GM19099 (cell line): ENCODE measurements around the gene MANSC1.

Source experiments
- POLR2A ChIP-seq: IDR thresholded peaks from 3 replicates; pipeline ENCODE4 v1.6.1; 2011; ENCODE audit warnings: low read depth; ENCODE audit not compliant: insufficient read length; ENCODE audit errors: extremely low read depth

MANSC1 gene

GRCh38 chr12:12350868-12351463 is 924 bp upstream of the MANSC1 start:
- no peak for TF ChIP-seq POLR2A

- TF ChIP-seq POLR2A: no peak
Observed at GRCh38 chr12:12338527-12339168, 11.4 kb downstream of the MANSC1 start.

DNA sequence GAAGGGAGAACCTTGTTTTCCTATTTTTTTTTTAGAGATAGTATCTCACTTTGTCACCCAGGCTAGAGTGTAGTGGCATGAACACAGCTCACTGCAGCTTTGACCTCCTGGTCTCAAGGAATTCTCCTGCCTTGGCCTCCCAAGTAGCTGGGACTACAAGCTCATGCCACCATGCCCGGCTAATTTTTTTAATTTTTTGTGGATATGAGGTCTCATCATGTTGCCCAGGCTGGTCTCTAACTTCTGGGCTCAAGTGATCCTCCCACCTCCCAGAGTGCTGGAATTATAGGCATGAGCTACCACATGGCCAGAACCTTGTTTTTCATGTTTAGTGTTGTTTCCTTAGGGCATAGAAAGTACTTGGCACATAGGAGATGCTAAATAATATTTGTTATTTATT is 13.5 kb downstream of the MANSC1 start:
- TF ChIP-seq POLR2A: no peak

- no peak for TF ChIP-seq POLR2A
Observed at GRCh38 chr12:12336049-12336411, 14.0 kb downstream of the MANSC1 start.

DNA sequence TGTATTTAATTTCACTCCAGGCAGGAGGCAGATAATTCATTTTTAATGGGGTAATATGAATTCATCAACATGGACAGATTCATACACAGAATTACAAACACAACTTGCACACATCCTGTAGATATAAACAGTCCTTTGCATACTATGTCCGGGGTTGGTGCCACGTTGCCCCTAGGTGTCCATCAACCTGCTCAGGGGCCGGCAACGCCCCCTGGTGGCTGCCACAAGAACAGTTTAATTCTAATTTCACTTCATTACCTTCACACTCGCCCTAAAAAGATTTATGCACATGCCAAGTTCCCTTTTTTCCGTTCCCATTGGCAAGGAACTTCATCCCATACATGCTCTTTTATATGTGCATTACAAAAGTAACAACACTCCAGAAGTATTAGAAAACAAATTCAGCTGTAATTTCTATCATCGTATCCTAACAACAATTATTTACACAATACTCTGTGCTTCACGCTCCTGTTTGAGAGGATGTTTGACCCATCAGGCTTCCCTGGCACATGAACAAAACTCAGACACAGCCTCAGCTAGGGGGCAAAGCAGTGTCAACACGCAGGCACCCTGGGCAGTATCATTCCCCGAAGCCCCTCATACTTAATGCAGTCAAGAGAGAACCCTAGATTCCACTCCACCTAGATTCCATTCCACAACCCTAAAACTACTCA is 15.5 kb downstream of the MANSC1 start:
- no peak for TF ChIP-seq POLR2A

DNA sequence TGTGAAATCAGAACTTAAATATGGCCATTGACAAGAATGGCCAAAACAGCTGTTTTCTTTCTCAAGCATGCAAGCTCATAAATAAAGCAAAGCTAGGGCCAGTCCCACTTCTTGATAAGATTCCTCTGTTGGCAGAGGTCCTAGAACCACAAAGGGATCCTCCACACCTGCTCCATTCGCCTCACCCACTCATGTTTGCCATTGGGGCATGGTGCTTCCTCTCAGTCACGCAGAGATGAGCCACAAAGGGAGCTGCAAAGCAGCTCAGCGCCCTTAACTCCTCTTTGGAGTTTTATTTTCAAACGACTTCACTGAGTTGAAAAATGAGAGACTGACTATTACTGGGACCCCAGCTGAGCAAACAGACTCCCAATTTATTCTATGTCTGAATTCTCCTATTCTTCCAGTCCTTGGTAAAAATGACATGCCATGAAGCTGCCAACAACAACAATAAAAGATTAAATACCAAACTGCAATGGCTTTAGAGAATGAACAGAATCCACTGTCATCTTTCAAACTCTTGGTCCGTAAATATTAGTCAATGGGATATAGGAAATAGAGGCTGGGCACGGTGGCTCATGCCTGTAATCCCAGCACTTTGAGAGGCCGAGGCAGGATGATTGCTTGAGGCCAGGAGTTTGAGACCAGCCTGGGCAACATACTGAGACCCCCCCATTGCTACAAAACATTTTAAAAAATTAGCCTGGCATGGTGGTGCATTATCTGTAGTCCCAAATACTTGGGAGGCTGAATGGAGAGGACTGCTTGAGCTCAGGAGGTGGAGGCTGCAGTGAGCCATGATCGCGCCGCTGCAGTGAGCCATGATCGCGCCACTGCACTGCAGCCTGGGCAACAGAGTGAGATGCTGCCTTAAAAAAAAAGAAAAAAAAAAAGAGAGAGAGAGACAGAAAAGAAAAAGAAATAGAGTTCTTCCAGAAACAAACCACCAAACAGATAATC is 16.4 kb downstream of the MANSC1 start:
- TF ChIP-seq POLR2A: no peak

DNA sequence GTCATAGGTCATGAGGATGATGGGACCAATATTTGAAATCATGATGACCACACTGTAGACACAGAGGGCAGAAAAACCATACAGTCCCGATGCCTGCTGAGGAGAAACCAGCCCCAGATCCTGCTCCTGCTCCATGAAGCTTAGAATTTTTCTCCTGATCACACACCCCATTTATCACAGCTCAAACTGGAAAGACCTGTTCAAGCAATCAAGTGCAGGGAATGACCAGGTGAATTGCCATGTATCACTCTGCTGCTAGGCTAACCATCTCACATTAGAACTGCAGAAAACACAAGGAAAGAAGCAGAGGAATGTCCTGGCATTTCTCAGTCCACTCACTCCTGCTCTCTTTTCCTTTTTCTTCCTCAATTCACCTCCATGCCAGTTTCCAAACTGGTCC is 18.1 kb downstream of the MANSC1 start:
- TF ChIP-seq POLR2A: no peak

DNA sequence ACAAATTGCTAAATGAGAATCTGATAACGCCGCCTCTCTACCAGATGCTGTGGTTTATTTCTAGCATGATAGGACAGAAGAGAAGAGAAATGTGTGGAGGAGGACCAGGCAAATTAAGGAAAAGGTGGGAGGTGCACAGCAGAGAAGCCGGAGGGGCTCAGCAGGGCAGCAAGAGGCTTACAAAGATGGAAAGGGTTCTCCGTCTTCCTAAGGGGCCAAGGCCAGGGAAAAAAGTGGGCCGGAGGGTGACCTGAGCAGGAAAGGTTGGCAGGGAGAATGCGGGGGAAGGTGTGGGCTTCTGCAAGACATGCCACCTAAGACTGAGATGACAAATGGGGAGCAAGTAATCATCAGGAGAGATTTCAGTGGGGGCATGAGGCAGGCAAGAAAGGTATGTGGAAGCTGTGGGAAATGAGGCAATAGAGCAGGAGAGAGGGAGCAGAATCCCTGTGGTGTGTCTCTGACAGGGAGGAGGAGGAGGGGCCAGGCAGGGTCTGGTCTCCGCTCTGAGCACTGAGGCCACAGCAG is 18.7 kb downstream of the MANSC1 start:
- no peak for TF ChIP-seq POLR2A

GRCh38 chr12:12327802-12328201 is 22.2 kb downstream of the MANSC1 start:
- no peak for TF ChIP-seq POLR2A

DNA sequence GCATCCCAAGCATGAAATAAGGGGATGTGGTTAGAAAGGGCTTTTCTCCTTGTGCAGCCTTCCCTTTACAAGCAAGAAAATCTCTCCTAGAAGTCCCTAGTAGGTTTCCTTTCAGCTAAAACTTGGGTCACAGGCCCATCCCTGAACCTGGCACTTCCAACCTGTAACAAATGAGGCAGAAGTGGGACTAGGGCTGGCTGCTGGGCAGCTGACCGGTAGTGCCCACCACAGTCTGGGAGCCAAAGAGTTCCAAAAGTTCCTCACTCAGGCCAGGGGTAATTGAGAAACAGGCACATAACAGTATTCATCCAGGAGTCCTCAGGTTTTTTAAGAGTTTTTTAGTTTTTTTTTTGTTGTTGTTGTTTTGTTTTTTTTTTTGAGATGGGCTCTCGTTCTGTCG is 23.8 kb downstream of the MANSC1 start:
- TF ChIP-seq POLR2A: no peak

DNA sequence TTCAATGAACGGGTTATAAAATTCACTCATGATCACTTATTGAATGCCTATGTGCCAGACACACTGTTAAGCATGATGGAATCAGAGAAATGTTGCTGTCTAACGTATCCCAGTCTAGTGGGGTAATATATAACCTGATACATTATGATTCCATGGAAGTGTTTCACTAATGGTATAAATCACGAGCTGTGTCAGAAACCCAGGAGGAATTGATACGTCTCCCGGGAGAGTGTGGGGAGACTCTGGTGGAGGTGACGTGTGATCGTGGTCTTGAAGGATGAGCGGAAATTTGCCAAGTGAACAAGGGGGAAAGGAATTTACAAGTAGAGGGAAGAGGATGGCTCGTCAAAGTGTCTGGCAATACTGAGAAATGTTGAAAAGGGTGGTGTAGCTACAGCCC is 26.5 kb downstream of the MANSC1 start:
- no peak for TF ChIP-seq POLR2A

- no peak for TF ChIP-seq POLR2A
Observed at GRCh38 chr12:12323118-12323517, 26.9 kb downstream of the MANSC1 start.

DNA sequence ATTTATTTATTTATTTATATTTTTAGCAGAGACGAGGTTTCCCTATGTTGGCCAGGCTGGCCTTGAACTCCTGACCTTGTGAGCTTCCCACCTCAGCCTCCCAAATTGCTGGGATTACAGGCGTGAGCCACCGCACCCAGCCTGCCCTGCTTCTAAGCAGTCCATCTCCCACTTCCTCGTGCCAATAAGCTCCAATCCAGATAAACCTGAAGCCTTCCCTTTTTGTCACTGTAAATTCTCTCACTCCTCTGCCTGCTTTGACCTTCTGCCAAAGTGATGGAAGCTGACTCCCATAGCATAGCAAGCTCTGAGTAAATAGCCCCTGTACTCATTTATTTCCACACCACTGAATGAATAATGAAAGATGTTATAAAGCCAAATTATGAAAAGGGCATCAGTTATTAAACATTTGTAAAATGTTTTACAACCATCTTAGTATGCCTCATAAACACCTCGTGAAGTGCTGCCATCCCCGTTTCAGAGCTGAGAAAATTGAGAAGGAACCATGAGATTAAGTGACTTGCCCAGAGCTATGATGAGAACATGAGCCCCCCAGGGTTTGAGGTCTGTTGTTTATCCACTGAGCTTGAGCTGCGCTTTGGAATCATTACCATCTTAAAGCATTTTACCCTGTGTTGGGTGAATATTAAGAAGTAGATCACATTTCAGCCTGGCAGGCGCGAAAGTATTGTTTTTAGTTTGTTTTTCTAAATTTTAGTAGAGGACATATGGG is 30.4 kb downstream of the MANSC1 start:
- TF ChIP-seq POLR2A: no peak

DNA sequence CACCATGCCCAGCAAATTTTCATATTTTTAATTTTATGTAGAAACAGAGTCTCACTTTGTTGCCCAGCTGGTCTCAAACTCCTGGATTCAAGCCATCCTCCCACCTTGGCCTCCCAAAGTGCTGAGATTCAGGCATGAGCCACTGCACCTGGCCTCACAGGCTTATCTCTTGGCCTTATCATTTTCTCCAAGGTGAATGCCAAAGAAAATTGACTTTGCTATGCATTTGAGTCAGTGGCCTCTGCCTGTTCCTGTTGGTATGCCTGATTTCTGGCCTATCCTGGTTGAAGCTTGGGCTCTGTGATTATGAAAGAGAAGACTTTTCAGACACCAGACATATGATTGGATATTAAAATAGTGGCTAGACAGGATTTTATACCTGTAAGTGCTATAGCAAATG is 34.2 kb downstream of the MANSC1 start:
- no peak for TF ChIP-seq POLR2A
